ENCODE results near the gene MT1X.
A peak's percentile ranks its signal among the peaks of the same experiment; 100 is the strongest.
"Not testable (repeated sequence)": the region's sequence is repeated elsewhere in the genome, so short reads cannot be mapped to it uniquely, and the experiment has no call there.

The MT1X gene

GRCh38 chr16:56657555-56658326 is 24.5 kb upstream of the MT1X start, which contains the start of gene MT1F:
TSS of gene MT1F (plus strand) at chr16:56657959. CDS start at chr16:56658059, 100 bp downstream.
- DNase-seq = peak; percentile 59 to 64

- no peak for DNase-seq
Observed at GRCh38 chr16:56658327-56658875, 23.9 kb upstream of the MT1X start.

GRCh38 chr16:56662357-56663354 is 19.6 kb upstream of the MT1X start:
- no peak for DNase-seq

GRCh38 chr16:56664506-56664905 is 17.8 kb upstream of the MT1X start:
- DNase-seq = no peak

- DNase-seq = not testable (repeated sequence)
Observed at GRCh38 chr16:56665286-56666261, 16.7 kb upstream of the MT1X start.

DNA sequence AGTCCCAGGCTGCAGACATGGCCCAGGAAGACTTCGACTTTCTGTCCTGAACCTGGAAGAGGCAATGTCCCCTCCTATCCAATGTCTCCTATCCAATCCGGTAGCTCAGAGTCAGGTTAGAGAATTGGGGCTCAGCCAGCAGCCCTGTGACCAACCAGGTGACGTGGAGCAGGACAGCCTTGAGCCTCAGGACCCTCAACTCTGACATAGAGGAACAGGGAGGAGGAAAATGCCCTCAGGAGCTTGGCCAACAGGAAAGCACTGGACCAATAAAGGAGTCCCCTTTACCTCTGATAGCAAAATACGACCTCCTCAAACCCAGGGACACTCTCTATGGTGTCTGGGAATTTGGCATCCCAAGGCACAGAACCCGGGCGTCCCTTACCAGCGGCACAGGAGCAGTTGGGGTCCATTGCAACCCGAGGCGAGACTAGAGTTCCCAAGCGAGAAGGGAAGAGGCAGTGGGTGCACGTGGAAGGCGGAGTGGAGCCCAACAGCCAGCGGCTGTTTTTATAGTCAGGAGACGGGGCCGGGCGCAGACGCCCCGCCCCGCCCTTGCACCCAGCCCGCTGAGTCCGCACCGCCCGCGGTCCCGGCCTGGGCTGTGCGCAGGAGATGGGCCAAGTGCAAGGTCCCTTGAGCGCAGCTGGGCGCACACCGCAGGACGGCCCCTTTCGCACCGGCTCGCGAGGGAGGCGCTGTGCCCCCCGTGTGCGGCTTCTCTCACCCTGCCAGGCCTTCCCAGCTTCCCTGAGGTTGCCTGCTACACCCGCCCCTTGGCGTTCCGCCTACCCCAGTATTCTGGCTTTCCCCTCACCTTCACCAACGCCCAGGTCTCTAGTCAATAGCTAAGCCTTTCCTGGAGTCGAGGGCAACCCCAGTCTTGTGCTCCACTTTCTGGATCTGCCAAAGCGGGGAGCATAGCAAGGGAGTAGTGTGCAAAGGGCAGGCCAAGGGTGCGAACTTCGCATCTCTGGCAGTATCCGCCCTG is 14.4 kb upstream of the MT1X start, which contains the start of gene MT1G:
Gene MT1G, minus strand, starts transcription at position 485 of the 991 bp plus-strand sequence. Its CDS starts 72 bp downstream, at position 413.
- DNase-seq = no peak

GRCh38 chr16:56669005-56669839 is 13.0 kb upstream of the MT1X start, which contains the start of gene MT1H:
TSS of gene MT1H (plus strand) at chr16:56669814. CDS start at chr16:56669885, 71 bp downstream.
- DNase-seq = no peak

DNA sequence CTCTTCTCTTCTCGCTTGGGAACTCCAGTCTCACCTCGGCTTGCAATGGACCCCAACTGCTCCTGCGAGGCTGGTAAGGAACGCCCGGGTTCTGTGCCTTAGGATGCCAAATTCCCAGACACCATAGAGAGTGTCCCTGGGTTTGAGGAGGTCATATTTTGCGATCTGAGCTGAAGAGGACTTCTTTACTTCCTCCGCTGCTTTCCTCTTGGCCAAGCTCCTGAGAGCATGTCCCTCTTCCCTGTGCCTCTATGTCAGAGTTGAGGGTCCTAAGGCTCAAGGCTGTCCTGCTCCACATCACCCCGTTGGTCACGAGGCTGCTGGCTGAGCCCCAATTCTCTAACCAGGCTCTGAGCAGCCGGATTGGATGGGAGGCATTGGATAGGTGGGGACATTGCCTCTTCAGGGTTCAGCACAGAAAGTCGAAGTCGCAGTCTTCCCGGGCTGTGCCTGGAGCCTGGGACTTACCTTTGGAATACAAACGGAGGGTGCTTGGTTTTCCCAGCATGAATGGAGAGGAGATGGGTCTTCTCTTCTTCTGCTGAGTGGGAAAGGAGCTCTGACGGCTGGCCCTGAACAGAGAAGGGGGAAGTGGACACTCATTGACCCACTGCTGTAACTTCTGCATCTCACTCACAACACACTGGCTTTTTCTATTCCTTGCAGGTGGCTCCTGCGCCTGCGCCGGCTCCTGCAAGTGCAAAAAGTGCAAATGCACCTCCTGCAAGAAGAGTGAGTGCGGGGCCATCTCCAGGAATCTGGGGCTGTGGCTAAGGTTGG is 12.2 kb upstream of the MT1X start:
- no peak for DNase-seq

DNA sequence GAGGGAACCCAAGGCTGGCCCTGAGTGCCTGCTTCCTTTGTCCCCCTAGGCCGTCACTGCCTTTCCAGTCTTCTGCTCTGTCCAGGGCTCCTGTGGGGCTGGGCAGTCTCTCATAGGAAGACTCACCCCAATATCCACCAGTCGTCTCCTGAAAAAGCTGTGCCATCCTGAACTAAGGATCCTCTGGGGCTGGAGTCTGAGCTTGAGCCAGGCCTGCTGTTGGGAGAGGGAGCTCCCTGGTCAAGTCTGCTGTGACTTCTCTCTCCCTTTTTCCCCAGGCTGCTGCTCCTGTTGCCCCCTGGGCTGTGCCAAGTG is 11.7 kb upstream of the MT1X start:
- DNase-seq = no peak

- DNase-seq = not testable (repeated sequence)
Observed at GRCh38 chr16:56671691-56672090, 10.6 kb upstream of the MT1X start.

DNA sequence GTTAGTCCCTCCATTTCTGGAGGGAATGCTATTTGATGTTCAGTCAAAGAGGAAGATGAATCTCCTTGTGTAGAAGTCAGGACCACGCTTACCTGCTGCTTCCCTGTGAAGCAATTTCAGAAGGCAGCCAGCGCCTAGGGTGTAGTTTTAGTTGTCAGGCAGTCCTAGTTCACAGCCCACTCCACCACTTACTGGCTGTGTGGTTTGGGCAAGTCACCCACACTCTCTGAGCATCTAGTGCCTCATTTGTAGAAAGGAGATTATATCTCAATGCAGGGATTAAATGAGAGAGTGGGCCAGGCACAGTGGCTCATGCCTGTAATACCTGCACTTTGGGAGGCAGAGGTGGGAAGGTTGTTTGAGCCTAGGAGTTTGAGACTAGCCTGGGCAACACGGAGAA is 10.1 kb upstream of the MT1X start:
- not testable (repeated sequence) for DNase-seq

DNA sequence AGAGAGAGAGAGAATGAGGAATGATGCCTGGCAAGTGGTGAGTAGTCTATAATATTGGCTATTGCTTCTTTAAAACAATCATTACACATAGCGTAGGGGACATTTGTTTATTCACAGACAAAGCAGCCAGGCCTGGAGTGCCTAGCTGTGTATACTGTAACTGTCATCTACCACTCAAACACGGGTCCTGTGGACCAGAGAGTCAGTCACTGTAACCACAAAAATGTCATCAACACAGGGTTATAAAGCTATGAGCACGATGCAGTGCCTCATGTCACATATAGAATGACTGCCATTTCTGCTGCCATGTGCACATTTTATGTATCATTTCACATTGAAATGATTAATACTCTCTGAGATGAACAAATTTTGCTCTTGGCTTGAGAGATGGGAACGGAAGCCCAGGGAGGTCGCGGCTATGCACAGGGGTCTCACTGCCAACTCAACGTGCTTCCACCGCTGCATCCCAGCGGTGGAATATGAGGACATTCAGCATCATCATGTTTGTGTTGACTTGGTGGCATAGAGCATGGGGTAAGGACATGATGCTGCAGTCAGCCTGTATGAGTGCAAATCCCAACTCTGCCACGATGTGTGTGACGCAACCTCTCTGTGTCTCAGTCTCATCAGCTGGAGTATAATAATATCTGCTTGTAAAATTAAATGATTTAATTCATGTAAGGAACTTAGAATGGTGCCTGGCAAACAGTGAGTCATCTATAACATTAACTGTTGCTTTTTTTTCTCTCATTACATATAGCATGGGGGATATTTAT is 9.3 kb upstream of the MT1X start:
- DNase-seq = no peak

DNA sequence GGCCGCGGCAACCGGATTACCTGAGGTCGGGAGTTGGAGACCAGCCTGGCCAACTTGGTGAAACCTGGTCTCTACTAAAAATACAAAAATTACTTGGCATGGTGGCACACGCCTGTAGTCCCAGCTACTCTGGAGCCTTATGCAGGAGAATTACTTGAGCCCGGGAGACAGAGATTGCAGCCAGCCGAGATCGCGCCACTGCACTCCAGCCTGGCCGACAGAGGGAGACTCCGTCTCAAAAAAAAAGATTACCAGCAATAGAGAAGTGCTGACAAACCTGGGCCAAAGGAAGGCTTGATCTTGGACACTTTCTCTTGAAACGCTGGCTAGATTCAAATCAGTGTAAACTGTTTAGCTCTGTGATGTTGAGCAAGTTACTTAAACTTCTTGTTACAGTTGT is 8.3 kb upstream of the MT1X start:
- DNase-seq = no peak

- DNase-seq = not testable (repeated sequence)
Observed at GRCh38 chr16:56674570-56674969, 7.7 kb upstream of the MT1X start.

- DNase-seq = peak; percentile 31 to 38
Observed at GRCh38 chr16:56675685-56676210, 6.5 kb upstream of the MT1X start.

- no peak for DNase-seq
Observed at GRCh38 chr16:56677474-56677873, 4.8 kb upstream of the MT1X start.

DNA sequence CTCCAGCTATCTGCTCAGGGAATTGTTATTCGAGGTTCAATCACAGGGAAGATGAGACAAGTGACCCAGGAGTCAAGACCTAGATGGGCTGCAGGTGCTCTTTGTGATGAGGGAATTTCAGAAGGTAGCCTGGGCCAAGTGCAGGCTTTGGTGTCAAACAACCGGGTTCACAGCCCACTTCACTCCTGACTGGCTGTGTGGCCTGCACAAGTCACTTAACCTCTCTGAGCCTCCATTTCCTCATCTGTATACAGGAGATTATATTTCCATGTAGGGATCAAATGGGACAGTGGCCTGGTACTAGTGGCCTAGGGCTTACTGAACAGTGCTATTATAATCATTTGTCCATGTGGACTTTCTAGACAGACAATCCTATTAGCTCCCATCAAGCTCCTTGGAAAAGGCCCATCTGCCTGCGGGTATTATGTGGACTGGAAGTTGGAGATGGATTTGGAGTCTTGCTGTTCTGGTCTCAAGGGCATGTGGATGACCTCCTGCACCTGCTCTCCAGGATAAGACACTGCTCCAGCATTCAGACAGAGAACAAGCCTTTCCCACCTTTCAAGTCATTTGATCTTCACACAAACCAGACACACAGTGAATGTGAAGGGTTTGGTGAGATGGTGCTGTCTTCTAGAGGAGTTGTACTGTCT is 3.1 kb upstream of the MT1X start:
- no peak for DNase-seq

Measured in activated CD4-positive, alpha-beta T cell treated with anti-CD3 and anti-CD28 coated beads, Interleukin-2, amount 50 U/mL, for 4 hours (primary cell).